Stimulated activated naive CD8-positive, alpha-beta T cell treated with anti-CD3 and anti-CD28 coated beads, Interleukin-15, Interleukin-2, amounts not matched to agents 100 ng/mL and 50 ng/mL, for 24 hours (primary cell): Measurements from ENCODE around the gene CCDC9.
"Not testable (repeated sequence)": the region's sequence is repeated elsewhere in the genome, so short reads cannot be mapped to it uniquely, and the experiment has no call there.

Experiments
- H3K27ac Mint-ChIP-seq: one replicate; pipeline ENCODE4 v1.8.0; 2021; ENCODE audit warnings: mild to moderate bottlenecking, mixed read lengths
- H3K27me3 Mint-ChIP-seq: one replicate; pipeline ENCODE4 v1.8.0; 2021; ENCODE audit warnings: mixed read lengths
- H3K36me3 Mint-ChIP-seq: one replicate; pipeline ENCODE4 v1.8.0; 2021; ENCODE audit warnings: low read depth, mixed read lengths
- H3K4me1 Mint-ChIP-seq: one replicate; pipeline ENCODE4 v1.8.0; 2021; ENCODE audit warnings: low read depth, mixed read lengths
- H3K4me3 Mint-ChIP-seq: one replicate; pipeline ENCODE4 v1.8.0; 2021; ENCODE audit warnings: mild to moderate bottlenecking, mixed read lengths
- H3K9me3 Mint-ChIP-seq: one replicate; pipeline ENCODE4 v1.8.0; 2021; ENCODE audit warnings: mixed read lengths

Gene CCDC9

DNA sequence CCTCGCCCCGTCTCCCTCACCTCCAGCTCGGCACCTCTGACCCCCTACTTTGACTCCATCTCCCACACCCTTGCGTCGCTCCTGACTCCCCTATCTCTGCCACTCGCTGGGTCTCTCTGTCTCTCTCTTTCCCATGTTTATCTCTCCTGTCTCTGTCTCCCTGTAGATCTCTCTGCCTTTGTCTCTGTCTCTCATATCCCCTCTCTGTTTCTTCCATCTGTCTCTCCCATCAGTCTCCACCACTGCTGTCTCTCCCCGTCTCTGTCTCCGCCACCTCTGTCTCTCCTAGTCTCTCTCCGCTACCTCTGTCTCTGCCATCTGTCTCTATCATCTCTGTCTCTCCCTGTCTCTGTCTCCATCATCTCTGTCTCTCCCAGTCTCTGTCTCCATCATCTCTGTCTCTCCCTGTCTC lies 13.0 kb upstream of the CCDC9 start:
- H3K27ac Mint-ChIP-seq: peak overlapping the region; percentile 94
- H3K4me3 Mint-ChIP-seq: peak overlapping the region; percentile 89
- H3K9me3 Mint-ChIP-seq: no peaks in the 10 kb centered on the region
- H3K4me1 Mint-ChIP-seq: peaks cover 21% of the 10 kb centered on the region
- no peaks in the 10 kb centered on the region for H3K36me3 Mint-ChIP-seq
- peaks cover 5% of the 10 kb centered on the region for H3K27me3 Mint-ChIP-seq

DNA sequence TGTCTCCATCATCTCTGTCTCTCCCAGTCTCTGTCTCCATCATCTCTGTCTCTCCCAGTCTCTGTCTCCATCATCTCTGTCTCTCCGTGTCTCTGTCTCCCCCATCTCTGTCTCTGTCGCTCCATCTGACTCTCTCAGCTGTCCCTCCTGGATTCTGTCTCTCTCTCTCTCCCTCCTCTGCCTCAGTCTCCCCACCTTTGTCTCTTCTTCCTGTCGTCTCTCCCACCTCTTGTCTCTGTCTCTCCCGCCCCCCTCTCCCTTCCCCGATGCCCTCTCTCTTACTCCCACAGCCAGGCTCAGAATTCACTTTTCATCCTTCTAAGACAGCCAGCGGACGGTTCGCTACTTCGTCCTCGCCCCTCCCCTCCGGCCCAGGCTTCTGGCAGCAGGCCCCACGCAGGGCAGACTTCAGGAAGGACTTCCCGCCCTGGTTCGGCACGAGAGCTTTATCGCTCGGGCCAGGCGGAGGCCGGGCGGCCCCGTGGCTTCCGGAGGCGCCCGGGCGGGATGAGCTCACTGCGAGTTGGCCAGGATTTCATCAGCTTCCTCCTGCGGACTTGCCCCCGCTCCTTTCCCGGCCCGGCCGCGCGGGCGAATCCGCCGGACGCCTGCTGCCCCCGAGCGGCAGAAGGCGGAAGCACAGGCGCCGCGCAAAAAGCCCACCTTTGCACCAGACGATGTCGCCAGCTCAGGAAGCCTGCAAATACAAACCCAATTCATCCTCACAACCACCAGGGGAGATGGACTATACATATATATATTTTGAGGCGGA lies 12.4 kb upstream of the CCDC9 start:
- H3K4me1 Mint-ChIP-seq: peaks cover 17% of the 10 kb centered on the region
- H3K27ac Mint-ChIP-seq: peak overlapping the region; percentile 94
- H3K27me3 Mint-ChIP-seq: peaks cover 3% of the 10 kb centered on the region
- no peaks in the 10 kb centered on the region for H3K36me3 Mint-ChIP-seq
- H3K9me3 Mint-ChIP-seq: no peaks in the 10 kb centered on the region
- H3K4me3 Mint-ChIP-seq: peak overlapping the region; percentile 89

GRCh38 chr19:47247308-47247990 lies 8.9 kb upstream of the CCDC9 start:
- Mint-ChIP-seq H3K27me3 (no peaks in the 10 kb centered on the region), H3K4me1 (peaks cover 4% of the 10 kb centered on the region), H3K36me3 (no peaks in the 10 kb centered on the region), H3K27ac (no peak overlapping the region), H3K9me3 (no peaks in the 10 kb centered on the region), H3K4me3 (no peak overlapping the region)

DNA sequence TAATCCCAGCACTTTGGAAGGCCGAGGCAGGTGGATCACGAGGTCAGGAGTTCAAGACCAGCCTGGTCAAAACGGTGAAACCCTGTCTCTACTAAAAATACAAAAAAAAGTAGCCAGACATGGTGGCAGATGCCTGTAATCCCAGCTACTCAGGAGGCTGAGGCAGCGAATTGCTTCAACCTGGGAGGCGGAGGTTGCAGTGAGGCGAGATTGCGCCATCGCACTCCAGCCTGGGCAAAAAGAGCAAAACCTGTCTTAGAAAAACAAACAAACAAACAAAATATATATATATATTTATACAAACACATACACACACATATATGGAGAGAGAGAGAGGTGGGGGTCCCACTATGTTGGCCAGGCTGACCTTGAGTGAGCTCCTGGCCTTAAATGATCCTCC lies 3.3 kb upstream of the CCDC9 start:
- H3K27ac Mint-ChIP-seq, H3K27me3 Mint-ChIP-seq, H3K36me3 Mint-ChIP-seq, H3K4me3 Mint-ChIP-seq, H3K4me1 Mint-ChIP-seq, H3K9me3 Mint-ChIP-seq: not testable (repeated sequence)

DNA sequence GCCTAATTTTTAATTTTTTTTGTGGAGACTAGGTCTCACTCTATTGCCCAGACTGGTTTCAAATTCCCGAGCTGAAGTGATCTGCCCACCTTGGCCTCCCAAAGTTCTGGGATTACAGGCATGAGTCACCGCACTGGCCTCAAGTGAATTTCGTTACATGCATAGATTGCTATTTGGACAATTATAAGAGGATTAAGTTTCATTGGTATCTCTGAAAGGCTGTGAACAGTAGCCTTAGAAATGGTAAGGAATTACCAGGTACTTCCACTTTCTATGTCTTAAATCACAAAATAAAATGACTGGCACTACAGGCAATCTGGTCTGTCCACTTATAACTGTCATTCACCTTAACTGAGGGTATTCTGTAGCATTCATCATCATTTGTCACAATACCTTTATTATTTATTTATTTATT lies 2.9 kb upstream of the CCDC9 start:
- Mint-ChIP-seq H3K4me3 (no peak overlapping the region), H3K27me3 (no peaks in the 10 kb centered on the region), H3K27ac (no peak overlapping the region)

DNA sequence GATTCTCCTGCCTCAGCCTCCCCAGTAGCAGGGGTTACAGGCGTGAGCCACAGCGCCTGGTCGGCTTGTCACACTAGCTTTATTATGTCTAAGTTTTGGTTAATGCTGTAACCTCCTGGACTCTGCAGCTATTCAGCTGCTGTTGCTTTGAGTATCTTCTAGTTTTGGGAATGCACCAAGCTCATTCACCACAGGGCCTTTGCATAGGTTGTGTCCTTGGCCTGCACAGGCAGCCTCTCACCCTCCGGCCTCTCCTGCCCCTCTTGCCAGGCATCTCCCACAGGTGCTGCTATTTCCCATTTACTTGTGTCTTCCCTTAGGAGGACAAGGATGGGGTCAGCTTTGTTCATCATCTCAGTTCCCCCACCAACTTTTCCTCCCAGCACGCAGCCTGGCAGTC lies 2.4 kb upstream of the CCDC9 start:
- Mint-ChIP-seq H3K4me1 (peaks cover 18% of the 10 kb centered on the region), H3K36me3 (peaks cover 4% of the 10 kb centered on the region), H3K27ac (no peak overlapping the region), H3K27me3 (no peaks in the 10 kb centered on the region), H3K9me3 (no peaks in the 10 kb centered on the region), H3K4me3 (no peak overlapping the region)

More for the DNA sequence above, 2.9 kb upstream of the CCDC9 start:
- Mint-ChIP-seq H3K4me1 (peaks cover 13% of the 10 kb centered on the region), H3K9me3 (no peaks in the 10 kb centered on the region), H3K36me3 (no peaks in the 10 kb centered on the region)

DNA sequence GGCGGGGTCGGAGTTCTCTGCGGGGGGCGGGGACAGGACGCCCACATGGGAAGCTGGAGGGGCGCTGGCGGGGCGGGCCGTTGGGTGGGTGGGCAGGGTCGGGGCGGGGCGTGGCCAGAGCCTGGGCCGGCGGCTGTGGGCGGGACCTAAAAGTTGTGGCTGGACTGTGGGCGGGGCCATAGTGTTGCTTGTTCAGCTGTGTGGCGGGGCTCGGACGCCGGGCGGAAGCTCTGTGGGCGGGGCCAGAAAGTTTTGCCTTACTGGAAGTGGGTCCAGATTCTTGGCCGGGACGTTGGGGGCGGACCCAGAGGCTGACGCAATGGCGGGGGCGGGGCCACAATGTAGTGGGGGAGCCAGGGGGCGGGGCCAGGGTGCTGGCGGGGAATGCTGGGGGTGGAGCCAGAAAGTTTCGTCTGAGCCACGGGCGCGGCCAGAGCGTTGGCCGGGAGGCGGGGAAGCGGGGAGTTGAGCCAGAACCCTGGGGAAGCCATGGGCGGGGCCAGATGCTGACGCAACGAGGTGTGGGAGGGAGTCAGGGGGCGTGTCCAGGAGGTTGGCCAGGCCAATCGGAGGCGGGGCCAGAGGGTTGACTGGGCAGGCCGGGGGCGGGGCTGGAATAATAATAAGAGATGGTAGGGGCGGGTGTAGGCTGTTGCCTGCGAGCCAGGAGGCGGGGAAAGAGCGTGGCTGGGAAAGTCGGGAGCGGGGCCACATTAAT lies 527 bp downstream of the CCDC9 start:
- Mint-ChIP-seq H3K27me3 (no peaks in the 10 kb centered on the region), H3K4me3 (peak overlapping the region; percentile 87), H3K4me1 (peaks cover 24% of the 10 kb centered on the region), H3K9me3 (no peaks in the 10 kb centered on the region), H3K27ac (peak overlapping the region; percentile 90), H3K36me3 (peaks cover 20% of the 10 kb centered on the region)

DNA sequence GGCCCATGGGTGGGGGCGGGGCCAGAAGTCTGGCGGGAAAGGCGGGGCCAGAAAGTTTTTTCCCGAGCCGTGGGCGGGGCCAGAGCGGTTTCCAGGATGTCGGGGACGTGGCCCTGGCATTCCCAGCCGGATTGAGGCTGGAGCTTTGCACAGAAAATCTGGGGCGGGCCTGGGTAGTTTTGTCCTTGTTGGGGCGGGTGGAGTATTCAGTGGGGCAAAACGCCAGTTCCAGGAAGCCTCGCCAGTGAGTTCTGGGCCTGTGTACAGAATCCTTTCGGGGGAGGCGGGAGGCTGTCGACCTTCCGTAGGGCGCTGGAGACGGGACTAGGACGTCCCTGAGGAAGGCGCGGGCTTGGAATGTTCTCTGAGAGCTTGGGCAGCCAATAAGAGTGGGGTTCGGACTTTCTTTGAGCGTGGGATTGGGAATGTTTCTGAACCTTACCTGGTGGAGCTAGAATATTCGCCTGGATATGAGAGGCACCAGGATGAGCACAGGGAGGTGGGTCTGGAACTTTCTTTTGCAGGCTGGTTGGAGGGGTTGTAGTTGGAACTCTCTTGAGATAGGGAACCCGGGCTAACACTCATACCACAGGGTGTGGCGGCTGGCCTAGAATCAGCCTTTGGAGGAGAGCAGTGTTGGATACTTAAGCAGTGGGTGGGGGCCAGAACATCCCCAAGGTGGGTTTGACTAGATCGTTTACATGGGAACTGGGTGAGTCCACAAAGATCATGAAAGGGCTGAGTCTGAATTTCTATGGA lies 1.3 kb downstream of the CCDC9 start:
- H3K36me3 Mint-ChIP-seq: peaks cover 24% of the 10 kb centered on the region
- H3K4me3 Mint-ChIP-seq: peak overlapping the region; percentile 87
- H3K4me1 Mint-ChIP-seq: peaks cover 24% of the 10 kb centered on the region
- peak overlapping the region; percentile 90 for H3K27ac Mint-ChIP-seq
- no peaks in the 10 kb centered on the region for H3K27me3 Mint-ChIP-seq
- no peaks in the 10 kb centered on the region for H3K9me3 Mint-ChIP-seq

DNA sequence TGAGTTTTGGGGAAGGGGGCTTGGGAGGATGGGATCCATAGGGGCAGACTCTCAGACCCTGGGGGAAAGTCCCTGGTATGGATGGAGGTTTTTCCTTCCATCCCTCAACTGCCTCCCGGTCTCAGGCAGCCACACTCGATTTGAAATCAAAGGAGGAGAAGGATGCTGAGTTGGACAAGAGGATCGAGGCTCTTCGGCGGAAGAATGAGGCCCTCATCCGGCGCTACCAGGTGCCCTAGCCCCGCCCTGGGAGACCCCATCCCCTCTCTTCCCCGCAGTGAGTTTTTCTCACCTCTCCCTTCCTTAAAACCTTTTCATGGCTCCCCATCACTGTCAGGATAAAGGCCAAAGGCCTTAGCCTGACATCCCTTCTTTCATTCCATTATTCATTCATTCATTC lies 2.1 kb downstream of the CCDC9 start:
- H3K27me3 Mint-ChIP-seq: no peaks in the 10 kb centered on the region
- H3K4me1 Mint-ChIP-seq: peaks cover 24% of the 10 kb centered on the region
- H3K9me3 Mint-ChIP-seq: no peaks in the 10 kb centered on the region
- H3K36me3 Mint-ChIP-seq: peaks cover 24% of the 10 kb centered on the region
- peak overlapping the region; percentile 63 for H3K27ac Mint-ChIP-seq
- H3K4me3 Mint-ChIP-seq: peak overlapping the region; percentile 87

GRCh38 chr19:47258895-47259555 lies 2.7 kb downstream of the CCDC9 start:
- H3K4me3 Mint-ChIP-seq: peak overlapping the region; percentile 64
- H3K9me3 Mint-ChIP-seq: no peaks in the 10 kb centered on the region
- no peaks in the 10 kb centered on the region for H3K27me3 Mint-ChIP-seq
- H3K27ac Mint-ChIP-seq: peak overlapping the region; percentile 63
- H3K36me3 Mint-ChIP-seq: peaks cover 25% of the 10 kb centered on the region
- peaks cover 24% of the 10 kb centered on the region for H3K4me1 Mint-ChIP-seq

- Mint-ChIP-seq H3K9me3 (no peaks in the 10 kb centered on the region), H3K36me3 (peaks cover 34% of the 10 kb centered on the region), H3K27me3 (no peaks in the 10 kb centered on the region), H3K4me1 (peaks cover 24% of the 10 kb centered on the region), H3K4me3 (no peak overlapping the region), H3K27ac (peak overlapping the region; percentile 9)
These were observed 4.2 kb downstream of the CCDC9 start for GRCh38 chr19:47260476-47260875.

- not testable (repeated sequence) for H3K27me3 Mint-ChIP-seq, H3K27ac Mint-ChIP-seq, H3K4me3 Mint-ChIP-seq, H3K9me3 Mint-ChIP-seq
- H3K36me3 Mint-ChIP-seq: peaks cover 47% of the 10 kb centered on the region
- H3K4me1 Mint-ChIP-seq: peaks cover 22% of the 10 kb centered on the region
These were observed 5.8 kb downstream of the CCDC9 start for GRCh38 chr19:47261946-47262793.

GRCh38 chr19:47264629-47265028 lies 8.3 kb downstream of the CCDC9 start:
- no peaks in the 10 kb centered on the region for H3K27me3 Mint-ChIP-seq
- H3K4me3 Mint-ChIP-seq: no peak overlapping the region
- H3K36me3 Mint-ChIP-seq: peaks cover 48% of the 10 kb centered on the region
- H3K9me3 Mint-ChIP-seq: no peaks in the 10 kb centered on the region
- H3K27ac Mint-ChIP-seq: no peak overlapping the region
- no peaks in the 10 kb centered on the region for H3K4me1 Mint-ChIP-seq
